DMS114 treated with DMSO at 0.1 percent for 48 hours (cell line): ENCODE results near the gene KIF1C.
"Not testable (repeated sequence)": the region's sequence is repeated elsewhere in the genome, so short reads cannot be mapped to it uniquely, and the experiment has no call there.

Source experiments
- DNase-seq: peaks from one replicate; lab custom pipeline; 2025; ENCODE audit not compliant: unreplicated experiment; lab: John Stamatoyannopoulos, UW

The KIF1C gene

GRCh38 chr17:5042157-5043022 lies 44.6 kb downstream of the KIF1C start:
- DNase-seq = no peak

GRCh38 chr17:5043524-5043923 lies 45.8 kb downstream of the KIF1C start:
- no peak for DNase-seq

GRCh38 chr17:5044630-5045029 lies 46.9 kb downstream of the KIF1C start:
- no peak for DNase-seq

GRCh38 chr17:5045496-5045895 lies 47.7 kb downstream of the KIF1C start:
- no peak for DNase-seq

GRCh38 chr17:5047446-5047845 lies 49.7 kb downstream of the KIF1C start:
- no peak for DNase-seq

- DNase-seq = no peak
Measured at GRCh38 chr17:5049314-5049841, 51.6 kb downstream of the KIF1C start.

- no peak for DNase-seq
Measured at GRCh38 chr17:5050278-5050677, 52.5 kb downstream of the KIF1C start.

GRCh38 chr17:5055543-5055942 lies 57.8 kb downstream of the KIF1C start:
- no peak for DNase-seq

- no peak for DNase-seq
Measured at GRCh38 chr17:5065227-5065744, 67.5 kb downstream of the KIF1C start.

GRCh38 chr17:5068236-5068635 lies 70.5 kb downstream of the KIF1C start:
- DNase-seq = no peak

GRCh38 chr17:5069724-5070123 lies 72.0 kb downstream of the KIF1C start:
- no peak for DNase-seq

- DNase-seq = not testable (repeated sequence)
Measured at GRCh38 chr17:5075472-5075871, 77.7 kb downstream of the KIF1C start.

- not testable (repeated sequence) for DNase-seq
Measured at GRCh38 chr17:5077275-5077674, 79.5 kb downstream of the KIF1C start.

- no peak for DNase-seq
Measured at GRCh38 chr17:5077781-5078105, 80.0 kb downstream of the KIF1C start.
